Stimulated activated CD4-positive, alpha-beta T cell treated with anti-CD3 and anti-CD28 coated beads, Interleukin-2, amount 100 ng/mL, for 24 hours (primary cell): ENCODE measurements around the gene FURIN.
"Not testable (repeated sequence)": the region's sequence is repeated elsewhere in the genome, so short reads cannot be mapped to it uniquely, and the experiment has no call there.

Source experiments
- DNase-seq, 2 donors: peaks; one replicate each; pipeline ENCODE4 v3.0.0-alpha.2; 2020

Gene FURIN

GRCh38 chr15:90871139-90871715, 2.8 kb downstream of the FURIN start:
- DNase-seq, result peak; percentile 34 to 44

- peak in 1 of 2 donors; percentile 47 for DNase-seq
These were observed 3.5 kb downstream of the FURIN start for GRCh38 chr15:90871716-90872485.

- peak; percentile 66 to 75 for DNase-seq
These were observed 4.2 kb downstream of the FURIN start for GRCh38 chr15:90872486-90873184.

- DNase-seq, result no peak
These were observed 5.2 kb downstream of the FURIN start for GRCh38 chr15:90873488-90873997.

GRCh38 chr15:90873998-90874605, 5.7 kb downstream of the FURIN start:
- DNase-seq, result no peak

- DNase-seq, result not testable (repeated sequence)
These were observed 6.6 kb downstream of the FURIN start for GRCh38 chr15:90874986-90875385.

- DNase-seq, result no peak
These were observed 7.2 kb downstream of the FURIN start for GRCh38 chr15:90875549-90875981.

GRCh38 chr15:90876046-90876445, 7.7 kb downstream of the FURIN start:
- DNase-seq, result no peak

GRCh38 chr15:90876512-90877170, 8.3 kb downstream of the FURIN start:
- no peak for DNase-seq

- DNase-seq, result no peak
These were observed 8.9 kb downstream of the FURIN start for GRCh38 chr15:90877315-90877714.

- DNase-seq, result no peak
These were observed 9.6 kb downstream of the FURIN start for GRCh38 chr15:90877996-90878395.

GRCh38 chr15:90878660-90879059, 10.3 kb downstream of the FURIN start:
- DNase-seq, result no peak

- no peak for DNase-seq
These were observed 11.5 kb downstream of the FURIN start for GRCh38 chr15:90879730-90880366.

GRCh38 chr15:90880381-90881145, 12.2 kb downstream of the FURIN start:
- DNase-seq, result no peak

GRCh38 chr15:90881181-90881977, 13.0 kb downstream of the FURIN start:
- DNase-seq, result no peak

GRCh38 chr15:90881978-90882721, 13.8 kb downstream of the FURIN start:
- DNase-seq, result no peak

- DNase-seq, result no peak
These were observed 14.6 kb downstream of the FURIN start for GRCh38 chr15:90882781-90883525.

- DNase-seq, result no peak
These were observed 15.2 kb downstream of the FURIN start for GRCh38 chr15:90883526-90883975.
